22Rv1 (cell line): ENCODE results near the gene DNMBP.

Experiments
- ZFX ChIP-seq: fragments of 450-650 bp; IDR thresholded peaks from 2 replicates; pipeline ENCODE4 v1.6.1; 2017; ENCODE audit warnings: antibody characterized with exemption, borderline replicate concordance
- TF ChIP-seq, protein P1 (sequence below): fragments of 450-650 bp; IDR thresholded peaks from 2 replicates; pipeline ENCODE4 v1.5.1; 2017; ENCODE audit warnings: mild to moderate bottlenecking

DNA sequence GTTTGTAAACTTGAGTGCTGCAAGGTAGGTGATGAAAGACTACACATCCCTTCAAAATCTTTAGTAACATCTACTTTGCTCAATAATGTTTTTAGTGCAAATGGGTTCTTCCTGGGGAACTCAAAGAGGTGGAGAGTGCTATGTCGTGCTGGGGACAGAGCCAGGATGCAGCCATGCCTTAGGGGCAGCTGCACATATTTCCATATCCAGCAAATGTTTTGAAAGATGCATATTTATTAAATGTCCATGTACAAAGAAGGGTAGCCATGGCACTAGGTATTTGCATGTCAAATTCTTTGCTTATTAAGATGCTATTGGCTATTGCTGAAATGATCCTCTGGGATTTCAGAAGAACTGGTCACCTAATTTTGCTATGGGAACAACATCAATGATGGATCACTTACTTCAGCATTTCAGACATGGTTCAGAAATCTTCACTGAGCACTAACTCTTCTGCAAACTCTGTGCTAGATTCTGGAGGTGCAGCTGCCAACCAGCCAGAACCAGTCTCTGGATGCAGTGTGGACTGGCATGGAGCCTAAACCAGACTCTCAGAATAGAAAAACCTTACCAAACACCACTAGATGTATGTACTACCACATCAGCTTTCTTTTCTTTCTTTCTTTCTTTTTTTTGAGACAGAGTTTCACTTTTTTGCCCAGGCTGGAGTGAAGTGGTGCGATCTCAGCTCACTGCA, 31.7 kb upstream of the DNMBP start:
- TF ChIP-seq, protein P1, sequence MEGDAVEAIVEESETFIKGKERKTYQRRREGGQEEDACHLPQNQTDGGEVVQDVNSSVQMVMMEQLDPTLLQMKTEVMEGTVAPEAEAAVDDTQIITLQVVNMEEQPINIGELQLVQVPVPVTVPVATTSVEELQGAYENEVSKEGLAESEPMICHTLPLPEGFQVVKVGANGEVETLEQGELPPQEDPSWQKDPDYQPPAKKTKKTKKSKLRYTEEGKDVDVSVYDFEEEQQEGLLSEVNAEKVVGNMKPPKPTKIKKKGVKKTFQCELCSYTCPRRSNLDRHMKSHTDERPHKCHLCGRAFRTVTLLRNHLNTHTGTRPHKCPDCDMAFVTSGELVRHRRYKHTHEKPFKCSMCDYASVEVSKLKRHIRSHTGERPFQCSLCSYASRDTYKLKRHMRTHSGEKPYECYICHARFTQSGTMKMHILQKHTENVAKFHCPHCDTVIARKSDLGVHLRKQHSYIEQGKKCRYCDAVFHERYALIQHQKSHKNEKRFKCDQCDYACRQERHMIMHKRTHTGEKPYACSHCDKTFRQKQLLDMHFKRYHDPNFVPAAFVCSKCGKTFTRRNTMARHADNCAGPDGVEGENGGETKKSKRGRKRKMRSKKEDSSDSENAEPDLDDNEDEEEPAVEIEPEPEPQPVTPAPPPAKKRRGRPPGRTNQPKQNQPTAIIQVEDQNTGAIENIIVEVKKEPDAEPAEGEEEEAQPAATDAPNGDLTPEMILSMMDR: no peak
- TF ChIP-seq ZFX: no peak
